ENCODE measurements around the gene STX4. TPM values are rescaled to one million over a fixed set of nuclear protein-coding genes. Genes with fewer than 3 reads are reported as not detected.
A peak's percentile ranks its signal among the peaks of the same experiment; 100 is the strongest.

Gene STX4, protein sequence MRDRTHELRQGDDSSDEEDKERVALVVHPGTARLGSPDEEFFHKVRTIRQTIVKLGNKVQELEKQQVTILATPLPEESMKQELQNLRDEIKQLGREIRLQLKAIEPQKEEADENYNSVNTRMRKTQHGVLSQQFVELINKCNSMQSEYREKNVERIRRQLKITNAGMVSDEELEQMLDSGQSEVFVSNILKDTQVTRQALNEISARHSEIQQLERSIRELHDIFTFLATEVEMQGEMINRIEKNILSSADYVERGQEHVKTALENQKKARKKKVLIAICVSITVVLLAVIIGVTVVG
- total RNA-seq = 100 to 1,000 TPM in 3 of 4 donors, 10 to 100 TPM in 1; 60.2 to 159 (median 101) TPM

DNA sequence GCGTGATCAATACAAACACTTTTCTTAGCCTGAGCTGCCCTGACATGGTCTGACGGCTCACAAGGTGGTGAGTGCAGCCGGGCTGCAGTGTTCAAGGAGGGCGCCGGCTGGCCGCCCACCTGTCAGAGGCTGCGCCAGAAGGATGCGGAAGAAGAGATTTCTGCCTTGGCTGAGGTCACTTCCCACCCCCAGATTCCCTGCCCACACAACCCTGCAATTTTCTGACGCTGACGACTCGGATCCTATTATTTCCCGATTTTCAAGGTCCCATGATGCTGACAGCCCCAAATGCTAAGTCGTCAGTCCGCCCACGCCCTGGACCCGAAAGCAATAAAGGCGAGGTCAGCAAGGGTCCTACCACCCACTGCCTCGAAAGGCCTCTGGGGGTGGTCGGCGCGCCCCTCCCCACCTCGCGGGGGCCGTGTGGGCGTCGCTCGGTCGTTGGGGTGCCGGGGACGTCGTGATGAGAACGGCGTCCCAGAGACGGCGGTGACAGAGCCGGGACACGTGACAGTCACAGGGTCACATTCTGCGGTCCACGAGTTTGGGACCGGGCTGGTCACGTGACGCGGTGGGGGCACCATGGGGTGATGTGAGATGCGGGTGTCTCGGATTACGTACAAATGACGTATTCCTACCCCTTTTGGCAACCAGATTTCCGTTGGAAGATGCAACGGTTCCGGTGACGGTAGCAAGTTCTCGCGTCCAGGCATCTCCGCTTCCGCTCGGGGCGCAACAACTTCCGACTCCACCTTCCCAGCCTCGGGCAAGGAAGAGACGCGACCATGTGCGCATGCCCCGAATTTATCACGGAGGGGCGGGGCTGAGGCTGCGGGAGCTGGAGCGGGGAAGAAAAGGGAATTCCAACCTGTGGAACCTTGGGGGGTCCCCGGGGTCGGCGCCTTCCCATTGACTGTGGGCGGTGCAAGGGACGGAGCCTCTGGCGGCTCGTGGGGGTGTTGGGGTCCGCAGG is at the start of gene STX4:
Gene STX4, plus strand, starts transcription at position 823 of the 973 bp plus-strand sequence. CDS start 248 bp downstream, outside the sequence.
- peak within 1 kb of the TSS; percentile 91 to 98 (median 96) for H3K27ac ChIP-seq
- peaks cover 0 to 21% (median 0%) of the 10 kb centered on the region in 4 donors for H3K4me1 ChIP-seq
- peak; percentile 97 to 99 (median 98) for DNase-seq
- peaks cover 0 to 14% (median 0%) of the 10 kb centered on the region in 3 donors for H3K36me3 ChIP-seq
- H3K9me3 ChIP-seq = no peaks in the 10 kb centered on the region
- peak; percentile 19 to 36 for TF ChIP-seq POLR2A (IDR thresholded peaks at IDR 0.05)
- TF ChIP-seq, protein P1, sequence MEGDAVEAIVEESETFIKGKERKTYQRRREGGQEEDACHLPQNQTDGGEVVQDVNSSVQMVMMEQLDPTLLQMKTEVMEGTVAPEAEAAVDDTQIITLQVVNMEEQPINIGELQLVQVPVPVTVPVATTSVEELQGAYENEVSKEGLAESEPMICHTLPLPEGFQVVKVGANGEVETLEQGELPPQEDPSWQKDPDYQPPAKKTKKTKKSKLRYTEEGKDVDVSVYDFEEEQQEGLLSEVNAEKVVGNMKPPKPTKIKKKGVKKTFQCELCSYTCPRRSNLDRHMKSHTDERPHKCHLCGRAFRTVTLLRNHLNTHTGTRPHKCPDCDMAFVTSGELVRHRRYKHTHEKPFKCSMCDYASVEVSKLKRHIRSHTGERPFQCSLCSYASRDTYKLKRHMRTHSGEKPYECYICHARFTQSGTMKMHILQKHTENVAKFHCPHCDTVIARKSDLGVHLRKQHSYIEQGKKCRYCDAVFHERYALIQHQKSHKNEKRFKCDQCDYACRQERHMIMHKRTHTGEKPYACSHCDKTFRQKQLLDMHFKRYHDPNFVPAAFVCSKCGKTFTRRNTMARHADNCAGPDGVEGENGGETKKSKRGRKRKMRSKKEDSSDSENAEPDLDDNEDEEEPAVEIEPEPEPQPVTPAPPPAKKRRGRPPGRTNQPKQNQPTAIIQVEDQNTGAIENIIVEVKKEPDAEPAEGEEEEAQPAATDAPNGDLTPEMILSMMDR (IDR thresholded peaks at IDR 0.05) = peak in 1 of 6 experiments; percentile 13
- peak within 1 kb of the TSS; percentile 69 to 93 (median 92) for H3K4me3 ChIP-seq
- no peaks in the 10 kb centered on the region for H3K27me3 ChIP-seq

DNA sequence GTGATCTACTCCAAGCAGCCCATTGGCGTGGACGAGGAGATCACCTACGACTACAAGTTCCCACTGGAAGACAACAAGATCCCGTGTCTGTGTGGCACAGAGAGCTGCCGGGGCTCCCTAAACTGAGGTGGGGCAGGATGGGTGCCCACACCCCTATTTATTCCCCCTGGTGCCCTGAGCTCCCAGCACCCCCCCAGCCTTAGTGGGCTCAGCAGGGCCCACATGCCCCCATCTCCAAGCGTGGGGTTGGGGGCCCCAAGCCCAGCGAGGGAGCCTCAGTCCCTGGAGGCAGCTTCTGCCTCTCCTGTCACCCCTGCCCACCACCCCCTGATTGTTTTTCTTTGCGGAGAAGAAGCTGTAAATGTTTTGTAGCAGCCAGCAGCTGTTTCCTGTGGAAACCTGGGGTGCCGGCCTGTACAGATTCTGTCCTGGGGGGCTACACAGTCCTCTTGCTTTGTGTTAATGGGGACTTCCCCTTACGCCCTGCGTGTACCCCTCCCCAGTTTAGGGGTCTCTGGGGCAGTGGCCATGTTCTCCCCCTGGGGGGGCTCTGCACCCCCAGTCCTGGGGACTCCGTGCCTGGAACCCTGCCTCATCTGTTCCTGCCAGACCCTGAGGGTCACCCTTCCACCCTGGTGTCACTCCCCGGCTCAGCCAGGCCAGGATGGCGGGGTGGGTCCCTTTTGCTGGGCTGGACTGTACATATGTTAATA is 49.3 kb upstream of the STX4 start:
- H3K4me3 ChIP-seq = no peak overlapping the region
- H3K9me3 ChIP-seq = no peaks in the 10 kb centered on the region
- no peak for DNase-seq
- peaks cover 0 to 44% (median 0%) of the 10 kb centered on the region in 3 donors for H3K36me3 ChIP-seq
- H3K4me1 ChIP-seq = peaks cover 0 to 12% (median 3%) of the 10 kb centered on the region in 4 donors
- H3K27ac ChIP-seq = no peak overlapping the region
- TF ChIP-seq, protein P1 (IDR thresholded peaks at IDR 0.05) = no peak
- TF ChIP-seq POLR2A (IDR thresholded peaks at IDR 0.05) = no peak
- H3K27me3 ChIP-seq = no peaks in the 10 kb centered on the region

DNA sequence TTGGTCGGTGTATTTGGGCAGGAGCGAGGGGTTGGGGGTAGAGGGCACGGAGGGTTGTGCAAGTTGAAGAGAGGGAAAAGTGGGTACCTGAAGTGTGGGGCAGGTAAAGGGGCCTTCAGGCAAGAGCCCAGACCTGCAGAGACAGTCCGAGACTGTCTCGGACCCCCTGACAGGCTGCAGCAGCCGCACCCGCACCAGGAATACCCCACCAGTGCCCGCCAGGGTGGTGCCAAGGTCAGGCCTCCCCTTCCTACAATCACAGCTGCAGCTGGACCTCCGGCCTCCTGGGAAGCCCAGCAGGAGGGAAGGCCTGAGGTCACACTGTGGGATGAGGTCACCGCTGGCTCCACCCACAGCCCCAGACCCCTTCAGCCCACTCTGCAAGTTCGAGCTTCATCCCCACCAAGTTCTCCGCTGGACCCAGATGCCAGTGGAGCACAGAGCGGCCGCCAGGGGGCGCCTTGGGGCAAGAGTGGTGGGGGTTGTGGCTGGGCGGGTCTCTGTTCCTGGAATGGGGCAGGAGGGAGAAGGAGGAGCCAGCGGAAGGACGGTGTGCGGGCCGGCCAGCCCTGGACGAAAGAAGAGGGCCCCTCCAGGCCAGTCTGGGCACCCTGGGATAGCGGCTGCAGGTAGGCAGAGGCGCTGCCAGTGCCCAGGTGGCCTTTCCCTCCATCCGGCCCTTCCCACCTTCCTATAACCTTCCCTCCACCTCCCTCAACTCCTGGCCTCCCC is 48.5 kb upstream of the STX4 start, which contains the start of gene HSD3B7:
Gene HSD3B7, plus strand, starts transcription at position 539 of the 732 bp plus-strand sequence. CDS start 452 bp downstream, outside the sequence.
- peaks cover 0 to 12% (median 3%) of the 10 kb centered on the region in 4 donors for H3K4me1 ChIP-seq
- peak within 1 kb of the TSS; percentile 46 to 86 (median 66) for H3K27ac ChIP-seq
- no peaks in the 10 kb centered on the region for H3K27me3 ChIP-seq
- H3K36me3 ChIP-seq = peaks cover 0 to 36% (median 0%) of the 10 kb centered on the region in 3 donors
- H3K4me3 ChIP-seq = peak within 1 kb of the TSS; percentile 18 to 59 (median 38)
- H3K9me3 ChIP-seq = no peaks in the 10 kb centered on the region
- TF ChIP-seq, protein P1 (IDR thresholded peaks at IDR 0.05) = peak; percentile 86 to 96 (median 94)
- TF ChIP-seq POLR2A (IDR thresholded peaks at IDR 0.05) = peak; percentile 18 to 35
- peak; percentile 82 to 94 (median 93) for DNase-seq

DNA sequence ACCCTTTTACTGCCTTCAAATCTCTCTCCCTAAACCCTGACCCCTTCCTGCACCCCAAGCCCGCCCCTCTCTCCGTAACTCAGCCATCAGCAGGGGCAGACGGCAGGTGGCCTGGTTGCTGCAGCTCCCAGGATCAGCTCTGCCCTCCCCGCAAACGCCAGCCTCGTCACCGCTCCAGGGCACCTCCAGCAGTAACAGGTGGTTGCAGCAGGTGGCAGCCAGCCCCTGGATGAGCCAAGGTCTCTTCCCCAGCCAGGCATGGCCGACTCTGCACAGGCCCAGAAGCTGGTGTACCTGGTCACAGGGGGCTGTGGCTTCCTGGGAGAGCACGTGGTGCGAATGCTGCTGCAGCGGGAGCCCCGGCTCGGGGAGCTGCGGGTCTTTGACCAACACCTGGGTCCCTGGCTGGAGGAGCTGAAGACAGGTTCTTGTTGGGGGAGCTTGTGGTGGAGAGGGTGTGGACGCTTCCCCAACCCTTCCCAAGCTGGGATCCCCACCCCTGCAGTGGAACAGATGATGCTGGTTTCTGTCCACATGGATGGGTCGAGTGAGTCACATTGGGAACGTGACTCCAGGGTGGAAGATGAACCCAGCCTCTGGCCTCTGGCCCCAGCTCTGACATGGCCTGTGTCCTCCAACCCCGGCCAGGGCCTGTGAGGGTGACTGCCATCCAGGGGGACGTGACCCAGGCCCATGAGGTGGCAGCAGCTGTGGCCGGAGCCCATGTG is 47.8 kb upstream of the STX4 start:
- no peak for TF ChIP-seq POLR2A (IDR thresholded peaks at IDR 0.05)
- TF ChIP-seq, protein P1 (IDR thresholded peaks at IDR 0.05) = peak in 3 of 6 experiments; percentile 59 to 78 (median 69)
- peak overlapping the region; percentile 18 to 59 (median 38) for H3K4me3 ChIP-seq
- H3K36me3 ChIP-seq = peaks cover 0 to 28% (median 0%) of the 10 kb centered on the region in 3 donors

More for the DNA sequence above, 47.8 kb upstream of the STX4 start:
- peak in 2 of 3 donors; percentile 83 to 89 for DNase-seq
- peaks cover 0 to 12% (median 3%) of the 10 kb centered on the region in 4 donors for H3K4me1 ChIP-seq
- H3K9me3 ChIP-seq = no peaks in the 10 kb centered on the region
- H3K27ac ChIP-seq = peak overlapping the region; percentile 46 to 86 (median 66)
- H3K27me3 ChIP-seq = no peaks in the 10 kb centered on the region

Data from Peyer's patch (tissue), 4 donors.